WTC11 (cell line): ENCODE data around the gene MCOLN1. TPM values are rescaled to one million over a fixed set of nuclear protein-coding genes. Genes with fewer than 3 reads are reported as not detected.

ENCODE experiments used
- ATAC-seq: fragments of 200-7000 bp; cut with Tn5 transposase; 2 replicates; pipeline ENCODE4 v1.10.0; 2021; ENCODE audit warnings: mild to moderate bottlenecking, moderate library complexity
- CTCF ChIA-PET: fragments of 300-600 bp; sonication (Branson Sonifier 250); formaldehyde crosslinking; loops from one replicate; lab custom pipeline; 2021; ENCODE audit warnings: antibody characterized with exemption; lab: Charles Lee
- POLR2A ChIA-PET: fragments of 350-600 bp; sonication (Branson Sonifier 250); formaldehyde crosslinking; loops from one replicate; lab custom pipeline; 2021; ENCODE audit warnings: antibody characterized with exemption; lab: Charles Lee
- DNase-seq: peaks from one replicate; pipeline ENCODE4 v3.0.0; 2021; ENCODE audit warnings: low spot score
- H3K27ac Mint-ChIP-seq: 2 replicates; pipeline ENCODE4 v1.8.0; 2021; ENCODE audit warnings: mixed read lengths
- H3K27me3 Mint-ChIP-seq: 2 replicates; pipeline ENCODE4 v1.8.0; 2021; ENCODE audit warnings: low read depth, mild to moderate bottlenecking, moderate library complexity, mixed read lengths
- H3K36me3 Mint-ChIP-seq: 2 replicates; pipeline ENCODE4 v1.8.0; 2021; ENCODE audit warnings: mixed read lengths
- H3K4me1 Mint-ChIP-seq: 2 replicates; pipeline ENCODE4 v1.8.0; 2022; ENCODE audit warnings: mixed read lengths
- H3K4me3 Mint-ChIP-seq: 2 replicates; pipeline ENCODE4 v1.8.0; 2021; ENCODE audit warnings: mild to moderate bottlenecking, moderate library complexity, mixed read lengths
- H3K9me3 Mint-ChIP-seq: 2 replicates; pipeline ENCODE4 v1.8.0; 2021; ENCODE audit warnings: mixed read lengths
- ATF1 ChIP-seq: sonication (generic); formaldehyde crosslinking; IDR thresholded peaks from 2 replicates; pipeline ENCODE4 v1.8.1; 2023; ENCODE audit warnings: mild to moderate bottlenecking, moderate library complexity, missing genetic modification reagents
- ATF2 ChIP-seq: sonication (generic); formaldehyde crosslinking; IDR thresholded peaks from 2 replicates; pipeline ENCODE4 v1.8.1; 2022; ENCODE audit warnings: low read depth, missing genetic modification reagents, borderline replicate concordance
- CTCF ChIP-seq: fragments of 200-600 bp; IDR thresholded peaks from 2 replicates; pipeline ENCODE4 v1.8.0; 2022; ENCODE audit warnings: antibody characterized with exemption
- E2F4 ChIP-seq: sonication (generic); formaldehyde crosslinking; IDR thresholded peaks from 2 replicates; pipeline ENCODE4 v1.8.1; 2022; ENCODE audit warnings: low read depth, mild to moderate bottlenecking, moderate library complexity, missing genetic modification reagents, borderline replicate concordance
- ELF4 ChIP-seq: sonication (generic); formaldehyde crosslinking; IDR thresholded peaks from 2 replicates; pipeline ENCODE4 v1.8.1; 2022; ENCODE audit warnings: low read depth, mild to moderate bottlenecking, moderate library complexity, missing genetic modification reagents
- HMGA2 ChIP-seq: fragments of 250-450 bp; sonication (Bioruptor Pico); IDR thresholded peaks from 2 replicates; pipeline ENCODE4 v1.4.0; 2021; ENCODE audit warnings: mild to moderate bottlenecking, moderate library complexity
- TCF7 ChIP-seq: sonication (generic); formaldehyde crosslinking; IDR thresholded peaks from 2 replicates; pipeline ENCODE4 v1.8.0; 2022; ENCODE audit warnings: mild to moderate bottlenecking, low read depth, missing genetic modification reagents, moderate library complexity
- TEAD1 ChIP-seq: sonication (generic); formaldehyde crosslinking; IDR thresholded peaks from 2 replicates; pipeline ENCODE4 v1.8.0; 2022; ENCODE audit warnings: mild to moderate bottlenecking, missing genetic modification reagents
- ZBTB43 ChIP-seq: sonication (generic); formaldehyde crosslinking; IDR thresholded peaks from 2 replicates; pipeline ENCODE4 v1.8.1; 2023; ENCODE audit warnings: mild to moderate bottlenecking, missing genetic modification reagents
- ZNF512 ChIP-seq: sonication (generic); formaldehyde crosslinking; IDR thresholded peaks from 2 replicates; pipeline ENCODE4 v1.8.1; 2022; ENCODE audit warnings: missing genetic modification reagents, borderline replicate concordance
- total RNA-seq: library from RNA; stranded (reverse); gene quantifications from 3 replicates; pipeline ENCODE4 v1.2.3, GENCODE V29; 2021
- TF ChIP-seq, protein P1 (sequence below): sonication (generic); formaldehyde crosslinking; IDR thresholded peaks from 2 replicates; pipeline ENCODE4 v1.8.0; 2023; ENCODE audit warnings: missing genetic modification reagents, mild to moderate bottlenecking, borderline replicate concordance
- TF ChIP-seq, protein P2 (sequence below): sonication (generic); formaldehyde crosslinking; IDR thresholded peaks from 2 replicates; pipeline ENCODE4 v1.8.0; 2022; ENCODE audit warnings: mild to moderate bottlenecking, missing genetic modification reagents
- TF ChIP-seq, protein P3 (sequence below): sonication (generic); formaldehyde crosslinking; IDR thresholded peaks from 2 replicates; pipeline ENCODE4 v1.8.0; 2023; ENCODE audit warnings: missing genetic modification reagents

MCOLN1 gene
- total RNA-seq, 1 experiment from 2014 or later: 19.7 TPM

DNA sequence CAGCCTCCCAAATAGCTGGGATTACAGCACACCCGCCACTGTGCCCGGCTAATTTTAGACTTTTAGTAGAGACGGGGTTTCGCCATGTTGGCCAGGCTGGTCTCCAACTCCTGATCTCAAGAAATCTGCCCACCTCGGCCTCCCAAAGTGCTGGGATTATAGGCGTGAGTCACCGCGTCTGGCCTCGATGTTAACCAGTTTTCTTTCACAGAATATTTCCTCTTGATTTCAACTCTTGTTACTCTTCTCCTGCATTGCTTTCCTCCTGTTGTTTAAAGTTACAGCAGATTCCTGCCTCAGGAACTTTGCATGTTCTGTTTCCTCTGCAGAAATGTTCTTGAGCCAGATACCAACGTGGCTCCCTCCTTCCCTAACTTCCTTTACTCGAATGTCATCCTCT lies 29.9 kb upstream of the MCOLN1 start (continued):
- no peak for TF ChIP-seq ATF2
- TF ChIP-seq ZBTB43 (CRISPR knock-in tag): no peak
- TF ChIP-seq ATF1 (CRISPR knock-in tag): no peak
- no peak for TF ChIP-seq TCF7 (CRISPR knock-in tag)
- TF ChIP-seq, protein P1, sequence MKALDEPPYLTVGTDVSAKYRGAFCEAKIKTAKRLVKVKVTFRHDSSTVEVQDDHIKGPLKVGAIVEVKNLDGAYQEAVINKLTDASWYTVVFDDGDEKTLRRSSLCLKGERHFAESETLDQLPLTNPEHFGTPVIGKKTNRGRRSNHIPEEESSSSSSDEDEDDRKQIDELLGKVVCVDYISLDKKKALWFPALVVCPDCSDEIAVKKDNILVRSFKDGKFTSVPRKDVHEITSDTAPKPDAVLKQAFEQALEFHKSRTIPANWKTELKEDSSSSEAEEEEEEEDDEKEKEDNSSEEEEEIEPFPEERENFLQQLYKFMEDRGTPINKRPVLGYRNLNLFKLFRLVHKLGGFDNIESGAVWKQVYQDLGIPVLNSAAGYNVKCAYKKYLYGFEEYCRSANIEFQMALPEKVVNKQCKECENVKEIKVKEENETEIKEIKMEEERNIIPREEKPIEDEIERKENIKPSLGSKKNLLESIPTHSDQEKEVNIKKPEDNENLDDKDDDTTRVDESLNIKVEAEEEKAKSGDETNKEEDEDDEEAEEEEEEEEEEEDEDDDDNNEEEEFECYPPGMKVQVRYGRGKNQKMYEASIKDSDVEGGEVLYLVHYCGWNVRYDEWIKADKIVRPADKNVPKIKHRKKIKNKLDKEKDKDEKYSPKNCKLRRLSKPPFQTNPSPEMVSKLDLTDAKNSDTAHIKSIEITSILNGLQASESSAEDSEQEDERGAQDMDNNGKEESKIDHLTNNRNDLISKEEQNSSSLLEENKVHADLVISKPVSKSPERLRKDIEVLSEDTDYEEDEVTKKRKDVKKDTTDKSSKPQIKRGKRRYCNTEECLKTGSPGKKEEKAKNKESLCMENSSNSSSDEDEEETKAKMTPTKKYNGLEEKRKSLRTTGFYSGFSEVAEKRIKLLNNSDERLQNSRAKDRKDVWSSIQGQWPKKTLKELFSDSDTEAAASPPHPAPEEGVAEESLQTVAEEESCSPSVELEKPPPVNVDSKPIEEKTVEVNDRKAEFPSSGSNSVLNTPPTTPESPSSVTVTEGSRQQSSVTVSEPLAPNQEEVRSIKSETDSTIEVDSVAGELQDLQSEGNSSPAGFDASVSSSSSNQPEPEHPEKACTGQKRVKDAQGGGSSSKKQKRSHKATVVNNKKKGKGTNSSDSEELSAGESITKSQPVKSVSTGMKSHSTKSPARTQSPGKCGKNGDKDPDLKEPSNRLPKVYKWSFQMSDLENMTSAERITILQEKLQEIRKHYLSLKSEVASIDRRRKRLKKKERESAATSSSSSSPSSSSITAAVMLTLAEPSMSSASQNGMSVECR (CRISPR knock-in tag): no peak
- no peak for TF ChIP-seq ELF4 (CRISPR knock-in tag)
- no peak for TF ChIP-seq TEAD1
- TF ChIP-seq, protein P2, sequence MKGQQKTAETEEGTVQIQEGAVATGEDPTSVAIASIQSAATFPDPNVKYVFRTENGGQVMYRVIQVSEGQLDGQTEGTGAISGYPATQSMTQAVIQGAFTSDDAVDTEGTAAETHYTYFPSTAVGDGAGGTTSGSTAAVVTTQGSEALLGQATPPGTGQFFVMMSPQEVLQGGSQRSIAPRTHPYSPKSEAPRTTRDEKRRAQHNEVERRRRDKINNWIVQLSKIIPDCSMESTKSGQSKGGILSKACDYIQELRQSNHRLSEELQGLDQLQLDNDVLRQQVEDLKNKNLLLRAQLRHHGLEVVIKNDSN (CRISPR knock-in tag): no peak
- TF ChIP-seq HMGA2 (CRISPR knock-in tag): no peak

GRCh38 chr19:7494416-7495098 lies 27.9 kb upstream of the MCOLN1 start:
- no peak for ATAC-seq
- CTCF ChIA-PET: interaction anchor here (0.7 to 2.2 kb wide), 6 partner anchors 12 to 189 kb away, joined by 3 to 13 read pairs (median 4); no protein-coding TSS in a partner anchor
- peaks cover 6% of the 10 kb centered on the region for H3K4me1 Mint-ChIP-seq
- no peaks in the 10 kb centered on the region for H3K9me3 Mint-ChIP-seq
- no peak overlapping the region for H3K4me3 Mint-ChIP-seq
- POLR2A ChIA-PET: interaction anchor here (1.0 to 1.1 kb wide), 2 partner anchors 28 kb away, joined by 3 to 4 read pairs; partner anchors contain the start of gene MCOLN1
- peaks cover 47% of the 10 kb centered on the region for H3K27me3 Mint-ChIP-seq
- H3K27ac Mint-ChIP-seq: no peak overlapping the region
- no peak for DNase-seq
- H3K36me3 Mint-ChIP-seq: no peaks in the 10 kb centered on the region
- TF ChIP-seq, protein P3, sequence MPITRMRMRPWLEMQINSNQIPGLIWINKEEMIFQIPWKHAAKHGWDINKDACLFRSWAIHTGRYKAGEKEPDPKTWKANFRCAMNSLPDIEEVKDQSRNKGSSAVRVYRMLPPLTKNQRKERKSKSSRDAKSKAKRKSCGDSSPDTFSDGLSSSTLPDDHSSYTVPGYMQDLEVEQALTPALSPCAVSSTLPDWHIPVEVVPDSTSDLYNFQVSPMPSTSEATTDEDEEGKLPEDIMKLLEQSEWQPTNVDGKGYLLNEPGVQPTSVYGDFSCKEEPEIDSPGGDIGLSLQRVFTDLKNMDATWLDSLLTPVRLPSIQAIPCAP (CRISPR knock-in tag): no peak
- TF ChIP-seq ZNF512: 0 out of 2 replicates have a peak, but pooled peaks have one; percentile 71

DNA sequence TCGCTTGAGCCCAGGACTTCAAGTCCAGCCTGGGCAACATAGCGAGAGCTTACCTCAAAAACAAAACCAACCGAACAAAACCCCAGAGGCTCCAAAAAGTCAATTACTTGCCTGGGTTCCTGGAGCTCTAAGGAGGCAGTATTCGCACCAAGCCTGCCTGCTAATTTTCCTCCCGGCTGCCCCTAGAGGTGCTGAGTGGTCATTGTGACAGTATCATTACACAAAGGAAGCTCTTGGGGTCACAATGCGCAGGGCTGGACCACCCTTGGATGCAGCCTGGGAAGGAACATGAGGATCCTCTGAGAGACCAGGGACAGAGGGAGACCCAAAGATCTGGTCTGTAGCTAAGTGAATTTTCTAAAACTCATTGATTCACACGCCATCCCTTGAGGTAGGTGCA lies 25.1 kb upstream of the MCOLN1 start:
- DNase-seq (peak; percentile 53), ATAC-seq (peak; percentile 78)
- Mint-ChIP-seq H3K9me3 (no peaks in the 10 kb centered on the region), H3K27me3 (peaks cover 69% of the 10 kb centered on the region), H3K27ac (no peak overlapping the region), H3K4me3 (no peak overlapping the region)
- CTCF ChIA-PET: interaction anchor here (0.5 to 2.4 kb wide), 35 partner anchors 9 to 428 kb away, joined by 3 to 33 read pairs (median 4); partner anchors contain the start of genes CAMSAP3, MCOLN1, TRAPPC5 and ZNF358
- no peak for TF ChIP-seq E2F4
- TF ChIP-seq CTCF: 0 out of 2 replicates have a peak, but pooled peaks have one; percentile 15
- TF ChIP-seq, all 79 proteins: peak for 1
- H3K36me3 Mint-ChIP-seq: no peaks in the 10 kb centered on the region
- POLR2A ChIA-PET: no interaction called here
- H3K4me1 Mint-ChIP-seq: no peaks in the 10 kb centered on the region
